NCI-H82 treated with DMSO at 0.1 percent for 48 hours (cell line): ENCODE data around the gene CDC14C.
"Not testable (repeated sequence)": the region's sequence is repeated elsewhere in the genome, so short reads cannot be mapped to it uniquely, and the experiment has no call there.

Experiments
- DNase-seq: peaks from one replicate; lab custom pipeline; 2025; ENCODE audit not compliant: unreplicated experiment; lab: John Stamatoyannopoulos, UW

The CDC14C gene

GRCh38 chr7:48924433-48924832 lies at the start of gene CDC14C:
Gene CDC14C (plus strand): TSS chr7:48924547. CDS start chr7:48924673, 126 bp downstream.
- DNase-seq = no peak

GRCh38 chr7:48875045-48875916 lies 49.1 kb upstream of the CDC14C start:
- DNase-seq = peak; percentile 6

- no peak for DNase-seq
These were observed 48.3 kb upstream of the CDC14C start for GRCh38 chr7:48876087-48876486.

GRCh38 chr7:48880851-48881250 lies 43.5 kb upstream of the CDC14C start:
- DNase-seq = no peak

GRCh38 chr7:48887500-48887899 lies 36.8 kb upstream of the CDC14C start:
- no peak for DNase-seq

GRCh38 chr7:48894574-48894973 lies 29.8 kb upstream of the CDC14C start:
- DNase-seq = no peak

- DNase-seq = no peak
These were observed 24.4 kb upstream of the CDC14C start for GRCh38 chr7:48899932-48900331.

- no peak for DNase-seq
These were observed 22.4 kb upstream of the CDC14C start for GRCh38 chr7:48901966-48902365.

- no peak for DNase-seq
These were observed 19.4 kb upstream of the CDC14C start for GRCh38 chr7:48904975-48905374.

GRCh38 chr7:48905686-48906085 lies 18.7 kb upstream of the CDC14C start:
- not testable (repeated sequence) for DNase-seq

GRCh38 chr7:48909887-48910286 lies 14.5 kb upstream of the CDC14C start:
- not testable (repeated sequence) for DNase-seq

GRCh38 chr7:48931481-48931880 lies 7.1 kb downstream of the CDC14C start:
- no peak for DNase-seq

- no peak for DNase-seq
These were observed 8.0 kb downstream of the CDC14C start for GRCh38 chr7:48932126-48932910.

GRCh38 chr7:48933549-48934085 lies 9.3 kb downstream of the CDC14C start:
- DNase-seq = no peak

GRCh38 chr7:48938539-48939295 lies 14.4 kb downstream of the CDC14C start:
- no peak for DNase-seq

- no peak for DNase-seq
These were observed 19.1 kb downstream of the CDC14C start for GRCh38 chr7:48943279-48943990.

GRCh38 chr7:48955916-48956315 lies 31.6 kb downstream of the CDC14C start:
- DNase-seq = no peak

GRCh38 chr7:48959676-48960075 lies 35.3 kb downstream of the CDC14C start:
- DNase-seq = no peak

- DNase-seq = no peak
These were observed 38.6 kb downstream of the CDC14C start for GRCh38 chr7:48962821-48963505.

- no peak for DNase-seq
These were observed 39.7 kb downstream of the CDC14C start for GRCh38 chr7:48964074-48964473.
